Measurements from ENCODE around the gene CEACAM3. TPM values are rescaled to one million over a fixed set of nuclear protein-coding genes. Genes with fewer than 3 reads are reported as not detected.

The CEACAM3 gene
- total RNA-seq, 2 donors from 2014 or later: 1.1 to 2.8 TPM

GRCh38 chr19:41801792-41802211 lies 5.4 kb downstream of the CEACAM3 start:
- TF ChIP-seq, protein P1, sequence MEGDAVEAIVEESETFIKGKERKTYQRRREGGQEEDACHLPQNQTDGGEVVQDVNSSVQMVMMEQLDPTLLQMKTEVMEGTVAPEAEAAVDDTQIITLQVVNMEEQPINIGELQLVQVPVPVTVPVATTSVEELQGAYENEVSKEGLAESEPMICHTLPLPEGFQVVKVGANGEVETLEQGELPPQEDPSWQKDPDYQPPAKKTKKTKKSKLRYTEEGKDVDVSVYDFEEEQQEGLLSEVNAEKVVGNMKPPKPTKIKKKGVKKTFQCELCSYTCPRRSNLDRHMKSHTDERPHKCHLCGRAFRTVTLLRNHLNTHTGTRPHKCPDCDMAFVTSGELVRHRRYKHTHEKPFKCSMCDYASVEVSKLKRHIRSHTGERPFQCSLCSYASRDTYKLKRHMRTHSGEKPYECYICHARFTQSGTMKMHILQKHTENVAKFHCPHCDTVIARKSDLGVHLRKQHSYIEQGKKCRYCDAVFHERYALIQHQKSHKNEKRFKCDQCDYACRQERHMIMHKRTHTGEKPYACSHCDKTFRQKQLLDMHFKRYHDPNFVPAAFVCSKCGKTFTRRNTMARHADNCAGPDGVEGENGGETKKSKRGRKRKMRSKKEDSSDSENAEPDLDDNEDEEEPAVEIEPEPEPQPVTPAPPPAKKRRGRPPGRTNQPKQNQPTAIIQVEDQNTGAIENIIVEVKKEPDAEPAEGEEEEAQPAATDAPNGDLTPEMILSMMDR (IDR thresholded peaks at IDR 0.05): no peak
- Histone ChIP-seq H3K9me3 (no peaks in the 10 kb centered on the region), H3K27ac (no peak overlapping the region), H3K4me1 (peaks cover 4% of the 10 kb centered on the region), H3K36me3 (no peaks in the 10 kb centered on the region), H3K4me3 (no peak overlapping the region), H3K9ac (ENCODE audit: low read depth in 2 of 2, low read length in 2 of 2) (no peak overlapping the region), H3K27me3 (no peaks in the 10 kb centered on the region)
- DNase-seq: no peak
- intact Hi-C loops (cut with DNase I): no loop called here

DNA sequence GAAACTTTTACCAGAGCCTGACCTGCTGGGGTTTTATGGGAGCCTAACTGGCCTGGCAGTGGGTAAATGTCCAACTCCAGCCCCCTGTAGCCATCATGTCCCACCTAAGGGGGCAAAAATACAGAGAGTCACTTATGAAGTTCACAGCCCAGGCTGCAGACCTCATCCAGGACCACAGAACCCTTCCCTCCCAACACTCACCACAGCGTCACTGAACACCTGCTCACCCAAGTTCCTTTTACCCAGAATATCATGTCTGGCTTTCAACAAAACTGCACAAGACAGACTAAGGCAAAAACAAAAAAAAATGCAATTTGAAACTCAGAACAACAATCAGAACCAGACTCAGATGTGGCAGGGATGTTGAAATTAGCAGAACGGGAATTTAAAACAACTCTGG lies 6.4 kb downstream of the CEACAM3 start:
- TF ChIP-seq, protein P1 (IDR thresholded peaks at IDR 0.05): no peak
- H3K4me1 ChIP-seq: peaks cover 4% of the 10 kb centered on the region
- no peaks in the 10 kb centered on the region for H3K36me3 ChIP-seq
- no peak for DNase-seq
- no peak overlapping the region for H3K9ac ChIP-seq (ENCODE audit: low read depth in 2 of 2, low read length in 2 of 2)
- intact Hi-C loops (cut with DNase I): no loop called here
- H3K9me3 ChIP-seq: no peaks in the 10 kb centered on the region
- H3K4me3 ChIP-seq: no peak overlapping the region
- no peak overlapping the region for H3K27ac ChIP-seq
- H3K27me3 ChIP-seq: no peaks in the 10 kb centered on the region

GRCh38 chr19:41804336-41804735 lies 7.9 kb downstream of the CEACAM3 start:
- H3K4me1 ChIP-seq: peaks cover 4% of the 10 kb centered on the region
- no peaks in the 10 kb centered on the region for H3K27me3 ChIP-seq
- no peak for DNase-seq
- TF ChIP-seq, protein P1 (IDR thresholded peaks at IDR 0.05): no peak
- no peak overlapping the region for H3K4me3 ChIP-seq
- H3K27ac ChIP-seq: no peak overlapping the region
- intact Hi-C loops (cut with DNase I): no loop called here
- no peaks in the 10 kb centered on the region for H3K9me3 ChIP-seq
- H3K9ac ChIP-seq (ENCODE audit: low read depth in 2 of 2, low read length in 2 of 2): no peak overlapping the region
- no peaks in the 10 kb centered on the region for H3K36me3 ChIP-seq

DNA sequence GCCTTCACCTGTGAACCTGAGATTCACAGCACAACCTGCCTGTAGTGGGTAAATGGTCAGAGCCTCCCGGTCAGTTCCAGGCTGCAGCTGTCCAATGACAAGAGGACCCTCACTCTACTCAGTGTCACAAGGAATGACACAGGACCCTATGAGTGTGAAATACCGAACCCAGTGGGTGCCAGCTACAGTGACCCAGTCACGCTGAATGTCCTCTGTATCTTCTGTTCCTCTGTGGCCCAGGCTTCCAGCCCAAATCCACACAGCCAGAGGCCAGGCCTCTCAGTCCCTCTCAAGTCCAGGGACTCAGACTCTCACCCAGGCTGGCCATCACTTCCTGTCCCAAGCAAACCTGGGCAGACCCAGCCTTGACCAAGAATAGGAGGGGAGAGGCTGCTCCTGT lies 10.8 kb downstream of the CEACAM3 start:
- intact Hi-C loops (cut with DNase I): no loop called here
- Histone ChIP-seq H3K36me3 (no peaks in the 10 kb centered on the region), H3K4me3 (no peak overlapping the region), H3K27ac (no peak overlapping the region), H3K4me1 (peaks cover 3% of the 10 kb centered on the region), H3K9me3 (no peaks in the 10 kb centered on the region), H3K27me3 (no peaks in the 10 kb centered on the region), H3K9ac (ENCODE audit: low read depth in 2 of 2, low read length in 2 of 2) (no peak overlapping the region)
- no peak for DNase-seq
- TF ChIP-seq, protein P1 (IDR thresholded peaks at IDR 0.05): no peak

DNA sequence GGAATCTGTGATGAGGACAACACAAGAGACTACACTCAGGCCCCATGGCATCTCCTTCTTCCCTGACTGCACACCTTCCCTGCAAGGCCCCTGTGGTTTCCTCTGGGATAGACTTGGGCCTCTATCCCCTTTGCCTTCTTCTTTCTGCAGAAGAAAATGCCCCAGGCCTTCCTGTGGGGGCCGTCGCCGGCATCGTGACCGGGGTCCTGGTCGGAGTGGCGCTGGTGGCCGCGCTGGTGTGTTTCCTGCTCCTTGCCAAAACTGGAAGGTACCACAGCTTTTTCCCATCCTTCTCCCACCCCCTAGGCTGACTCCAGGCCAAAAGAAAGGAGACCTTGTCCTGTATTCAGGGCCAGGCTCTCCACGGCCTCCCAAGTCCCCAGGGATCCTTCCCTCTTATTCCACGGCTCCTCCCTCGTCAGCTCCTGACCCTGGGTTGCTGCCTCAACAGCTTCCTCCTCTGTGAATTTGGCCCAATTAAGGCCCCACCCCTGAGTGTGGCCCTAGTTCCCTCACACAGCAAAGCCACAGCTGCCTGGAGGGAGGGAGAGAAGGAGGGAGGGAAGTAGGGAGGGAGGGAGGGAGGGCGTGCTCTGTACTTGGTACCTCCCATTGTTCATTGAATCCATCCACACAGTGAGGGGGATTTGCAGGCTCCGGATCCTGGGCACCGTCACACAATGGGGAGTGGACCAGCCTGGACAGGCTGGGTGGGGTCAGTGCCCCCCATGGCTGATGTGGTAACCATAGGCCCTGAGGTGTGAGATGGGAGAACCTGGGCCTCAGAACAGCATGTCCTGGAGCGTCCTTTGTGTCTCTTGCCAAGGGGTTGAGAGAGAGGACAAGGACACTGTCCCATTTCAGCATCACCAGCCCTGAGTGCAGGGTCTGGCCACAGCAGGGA lies 12.5 kb downstream of the CEACAM3 start:
- no peaks in the 10 kb centered on the region for H3K36me3 ChIP-seq
- H3K9ac ChIP-seq (ENCODE audit: low read depth in 2 of 2, low read length in 2 of 2): peak overlapping the region in 1 of 2 donors; percentile 12
- H3K4me3 ChIP-seq: no peak overlapping the region
- intact Hi-C loops (cut with DNase I): no loop called here
- no peaks in the 10 kb centered on the region for H3K27me3 ChIP-seq
- no peak overlapping the region for H3K27ac ChIP-seq
- TF ChIP-seq, protein P1 (IDR thresholded peaks at IDR 0.05): no peak
- no peak for DNase-seq
- no peaks in the 10 kb centered on the region for H3K4me1 ChIP-seq
- H3K9me3 ChIP-seq: no peaks in the 10 kb centered on the region

All from colonic mucosa (tissue), 4 donors.